ENCODE measurements around the gene SPRR1A. TPM values are rescaled to one million over a fixed set of nuclear protein-coding genes. Genes with fewer than 3 reads are reported as not detected.

SPRR1A gene
- total RNA-seq, 4 donors from 2014 or later: not detected

DNA sequence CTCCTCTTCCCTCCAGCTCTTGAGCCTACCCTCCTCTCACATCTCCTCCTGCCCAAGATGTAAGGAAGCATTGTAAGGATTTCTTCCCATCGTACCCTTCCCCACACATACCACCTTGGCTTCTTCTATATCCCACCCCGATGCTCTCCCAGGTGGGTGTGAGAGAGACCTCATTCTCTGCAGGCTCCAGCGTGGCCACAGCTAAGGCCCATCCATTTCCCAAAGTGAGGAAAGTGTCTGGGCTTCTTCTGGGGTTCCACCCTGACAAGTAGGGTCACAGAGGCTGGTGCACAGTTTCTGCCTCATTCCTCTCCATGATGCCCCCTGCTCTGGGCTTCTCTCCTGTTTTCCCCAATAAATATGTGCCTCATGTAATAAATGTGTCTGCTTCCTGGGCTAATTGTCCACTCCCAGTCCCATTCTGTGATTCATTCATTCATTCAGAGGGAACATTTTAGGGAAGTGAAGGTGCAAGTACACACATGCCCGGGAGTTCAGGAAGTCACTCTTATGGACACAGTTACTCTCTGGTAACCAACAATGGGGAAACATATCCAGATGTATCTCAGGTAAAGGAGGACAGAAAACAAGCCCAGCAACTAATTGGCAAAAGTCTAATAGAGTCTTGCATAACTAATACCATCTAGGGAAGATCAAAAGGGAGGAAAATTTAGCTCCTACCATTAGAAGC is 11.5 kb upstream of the SPRR1A start:
- Histone ChIP-seq H3K27ac (no peak overlapping the region), H3K9me3 (no peaks in the 10 kb centered on the region), H3K36me3 (no peaks in the 10 kb centered on the region), H3K27me3 (no peaks in the 10 kb centered on the region), H3K4me3 (no peak overlapping the region), H3K4me1 (no peaks in the 10 kb centered on the region)
- WGBS, 2 donors (ENCODE audit: low coverage in 1 of 2): 77 to 90% methylated on average over 2 to 3 of the region's 4 CpGs
- TF ChIP-seq POLR2AphosphoS5 (IDR thresholded peaks at IDR 0.05) (no peak), EP300 (IDR thresholded peaks at IDR 0.05) (no peak), POLR2A (IDR thresholded peaks at IDR 0.05) (no peak)
- TF ChIP-seq, protein P1, sequence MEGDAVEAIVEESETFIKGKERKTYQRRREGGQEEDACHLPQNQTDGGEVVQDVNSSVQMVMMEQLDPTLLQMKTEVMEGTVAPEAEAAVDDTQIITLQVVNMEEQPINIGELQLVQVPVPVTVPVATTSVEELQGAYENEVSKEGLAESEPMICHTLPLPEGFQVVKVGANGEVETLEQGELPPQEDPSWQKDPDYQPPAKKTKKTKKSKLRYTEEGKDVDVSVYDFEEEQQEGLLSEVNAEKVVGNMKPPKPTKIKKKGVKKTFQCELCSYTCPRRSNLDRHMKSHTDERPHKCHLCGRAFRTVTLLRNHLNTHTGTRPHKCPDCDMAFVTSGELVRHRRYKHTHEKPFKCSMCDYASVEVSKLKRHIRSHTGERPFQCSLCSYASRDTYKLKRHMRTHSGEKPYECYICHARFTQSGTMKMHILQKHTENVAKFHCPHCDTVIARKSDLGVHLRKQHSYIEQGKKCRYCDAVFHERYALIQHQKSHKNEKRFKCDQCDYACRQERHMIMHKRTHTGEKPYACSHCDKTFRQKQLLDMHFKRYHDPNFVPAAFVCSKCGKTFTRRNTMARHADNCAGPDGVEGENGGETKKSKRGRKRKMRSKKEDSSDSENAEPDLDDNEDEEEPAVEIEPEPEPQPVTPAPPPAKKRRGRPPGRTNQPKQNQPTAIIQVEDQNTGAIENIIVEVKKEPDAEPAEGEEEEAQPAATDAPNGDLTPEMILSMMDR (IDR thresholded peaks at IDR 0.05): no peak
- no peak for ATAC-seq

DNA sequence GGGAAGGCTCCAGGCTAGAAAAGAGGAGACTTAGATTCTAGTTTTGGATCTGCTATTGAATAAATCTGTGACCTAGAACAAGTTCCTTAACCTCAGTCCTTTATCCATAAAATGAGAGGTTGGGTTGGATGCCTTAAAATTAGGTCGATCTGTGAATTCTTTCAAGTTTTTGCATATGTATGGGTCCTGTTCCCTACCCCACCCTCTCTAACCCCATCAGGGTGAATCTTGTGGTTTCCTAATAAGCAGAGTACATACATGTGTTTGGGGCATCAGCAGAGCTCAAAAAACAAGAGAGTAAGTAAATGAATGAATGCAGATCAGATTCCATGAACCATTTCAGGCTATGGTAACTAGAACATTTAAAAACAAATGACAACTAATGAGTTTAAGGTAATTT is 7.2 kb upstream of the SPRR1A start:
- H3K4me3 ChIP-seq: no peak overlapping the region
- H3K27me3 ChIP-seq: no peaks in the 10 kb centered on the region
- no peak for ATAC-seq
- no peak overlapping the region for H3K27ac ChIP-seq
- WGBS, 2 donors (ENCODE audit: low coverage in 1 of 2): 75% methylated on average over 1 of the region's 1 CpG; no CpG with 5 or more reads in 1 of the 2 donors
- H3K9me3 ChIP-seq: no peaks in the 10 kb centered on the region
- no peaks in the 10 kb centered on the region for H3K36me3 ChIP-seq
- H3K4me1 ChIP-seq: no peaks in the 10 kb centered on the region
- no peak for TF ChIP-seq POLR2A (IDR thresholded peaks at IDR 0.05)
- TF ChIP-seq EP300 (IDR thresholded peaks at IDR 0.05): no peak
- TF ChIP-seq POLR2AphosphoS5 (IDR thresholded peaks at IDR 0.05): no peak
- TF ChIP-seq, protein P1 (IDR thresholded peaks at IDR 0.05): no peak

DNA sequence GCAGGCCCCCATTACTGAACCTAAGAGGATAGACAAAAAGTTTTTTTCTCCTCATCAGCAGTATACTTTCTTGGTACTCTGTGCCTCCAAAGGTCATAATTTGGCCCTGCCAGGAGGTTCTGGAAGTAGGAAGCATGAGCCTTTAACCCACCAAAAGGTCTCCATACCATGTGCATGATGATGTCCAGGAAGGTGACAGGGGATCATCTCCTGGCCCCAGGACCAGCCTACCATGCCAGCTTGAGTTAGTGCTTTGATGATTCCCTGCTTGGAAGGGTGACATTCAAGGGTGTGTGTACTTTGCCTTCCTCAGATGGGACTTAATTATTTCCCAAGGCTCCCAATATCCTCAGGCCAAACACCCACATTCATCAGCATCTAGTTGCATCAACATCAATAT is 6.3 kb upstream of the SPRR1A start:
- Histone ChIP-seq H3K27ac (no peak overlapping the region), H3K4me3 (no peak overlapping the region), H3K27me3 (no peaks in the 10 kb centered on the region), H3K36me3 (no peaks in the 10 kb centered on the region), H3K9me3 (no peaks in the 10 kb centered on the region), H3K4me1 (no peaks in the 10 kb centered on the region)
- TF ChIP-seq POLR2AphosphoS5 (IDR thresholded peaks at IDR 0.05) (no peak), POLR2A (IDR thresholded peaks at IDR 0.05) (no peak), EP300 (IDR thresholded peaks at IDR 0.05) (no peak)
- TF ChIP-seq, protein P1 (IDR thresholded peaks at IDR 0.05): no peak
- no peak for ATAC-seq

DNA sequence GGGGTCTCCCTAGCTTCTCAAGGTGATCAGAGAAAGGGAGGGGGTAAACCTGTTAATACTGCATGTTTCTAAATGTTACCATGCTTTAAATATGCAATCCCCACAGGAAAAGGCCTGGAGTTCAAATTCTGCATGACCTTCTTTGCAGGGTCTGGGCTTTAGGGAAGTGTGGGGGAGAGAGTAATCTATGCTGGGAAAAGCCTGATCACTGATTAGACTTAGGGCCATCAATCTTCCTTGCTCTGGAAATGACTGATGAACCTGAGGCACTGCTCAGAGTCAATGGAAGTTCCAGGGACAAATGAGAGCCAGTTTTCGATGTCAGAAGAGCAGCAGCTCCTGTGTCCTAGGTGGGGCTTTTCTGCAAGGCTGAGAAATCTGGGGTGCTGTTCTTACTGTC is 3.2 kb upstream of the SPRR1A start:
- 56 to 75% methylated on average over 1 of the region's 1 CpG for WGBS, 2 donors (ENCODE audit: low coverage in 1 of 2)
- no peak for ATAC-seq
- H3K9me3 ChIP-seq: no peaks in the 10 kb centered on the region
- H3K27me3 ChIP-seq: no peaks in the 10 kb centered on the region
- no peak overlapping the region for H3K4me3 ChIP-seq
- H3K27ac ChIP-seq: no peak overlapping the region
- H3K36me3 ChIP-seq: no peaks in the 10 kb centered on the region
- H3K4me1 ChIP-seq: no peaks in the 10 kb centered on the region
- TF ChIP-seq, protein P1 (IDR thresholded peaks at IDR 0.05): no peak
- TF ChIP-seq POLR2AphosphoS5 (IDR thresholded peaks at IDR 0.05) (no peak), POLR2A (IDR thresholded peaks at IDR 0.05) (no peak), EP300 (IDR thresholded peaks at IDR 0.05) (no peak)

DNA sequence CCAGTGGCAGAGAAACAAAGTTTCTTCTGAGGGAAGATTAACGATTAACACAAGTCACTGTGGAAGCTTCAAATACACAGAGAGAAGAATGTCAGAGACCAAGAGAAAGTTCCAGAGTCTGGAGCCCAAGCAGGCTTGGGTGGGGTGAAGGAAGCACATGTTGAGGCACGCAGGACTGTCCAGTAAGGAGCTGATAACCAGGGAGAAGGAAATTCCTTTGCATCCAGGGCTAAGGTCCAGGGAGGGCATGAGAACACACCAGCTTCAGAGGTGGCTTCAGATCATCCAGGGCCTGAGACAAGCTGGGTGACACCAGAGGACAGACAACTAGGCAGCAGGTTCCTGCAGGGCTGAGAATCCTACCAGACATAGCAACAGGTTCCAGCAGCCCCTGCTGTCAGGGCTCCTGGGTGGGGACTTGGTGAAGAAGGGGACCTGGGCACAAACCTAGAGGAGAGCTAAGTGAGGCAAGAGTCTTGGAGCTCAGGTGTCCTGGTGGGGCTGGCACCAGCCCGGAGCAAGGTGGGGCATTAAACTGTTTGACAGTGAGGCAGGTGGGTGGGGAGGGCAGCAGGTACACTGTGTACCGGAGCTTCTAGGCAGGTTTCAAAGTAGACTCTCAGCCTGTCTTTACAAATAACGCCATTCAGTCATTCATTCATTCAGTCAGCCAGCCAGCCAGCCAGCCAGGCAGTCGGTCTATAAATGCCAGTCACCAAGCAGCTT is 2.6 kb upstream of the SPRR1A start:
- no peak overlapping the region for H3K27ac ChIP-seq
- no peaks in the 10 kb centered on the region for H3K4me1 ChIP-seq
- H3K36me3 ChIP-seq: no peaks in the 10 kb centered on the region
- ATAC-seq: no peak
- H3K27me3 ChIP-seq: no peaks in the 10 kb centered on the region
- TF ChIP-seq, protein P1 (IDR thresholded peaks at IDR 0.05): no peak
- no peak for TF ChIP-seq EP300 (IDR thresholded peaks at IDR 0.05)
- no peak for TF ChIP-seq POLR2AphosphoS5 (IDR thresholded peaks at IDR 0.05)
- no peak for TF ChIP-seq POLR2A (IDR thresholded peaks at IDR 0.05)
- 73 to 80% methylated on average over 1 to 5 of the region's 6 CpGs for WGBS, 2 donors (ENCODE audit: low coverage in 1 of 2)
- no peak overlapping the region for H3K4me3 ChIP-seq
- no peaks in the 10 kb centered on the region for H3K9me3 ChIP-seq

Measured in gastroesophageal sphincter (tissue), 4 donors.